CD4-positive, alpha-beta T cell (primary cell): Measurements from ENCODE around the gene USP15. TPM values are rescaled to one million over a fixed set of nuclear protein-coding genes. Genes with fewer than 3 reads are reported as not detected.

Experiments
- ATAC-seq: fragments of 200-7000 bp; cut with Tn5 transposase; one replicate; pipeline ENCODE4 v1.10.0; 2022; ENCODE audit warnings: mild to moderate bottlenecking; ENCODE audit not compliant: poor library complexity
- CTCF ChIA-PET: fragments of 350-600 bp; sonication (Branson Sonifier 250); formaldehyde crosslinking; loops from one replicate; lab custom pipeline; 2021; ENCODE audit warnings: antibody characterized with exemption, inconsistent platforms; lab: Charles Lee
- POLR2A ChIA-PET: fragments of 350-600 bp; sonication (Branson Sonifier 250); formaldehyde crosslinking; loops from one replicate; lab custom pipeline; 2021; ENCODE audit warnings: antibody characterized with exemption, inconsistent platforms; lab: Charles Lee
- DNase-seq, 14 experiments: peaks; one replicate each; pipeline ENCODE4 v3.0.0-alpha.2; 2013 to 2020; ENCODE audit warnings: mixed read lengths in 2 of 14
- H3K27ac ChIP-seq, 2 donors: one replicate each; pipeline versions ENCODE4 v1.5.1 to v1.7.0; 2013; ENCODE audit warnings: low read length in 2 of 2, low read depth in 1 of 2, mild to moderate bottlenecking in 1 of 2
- H3K27me3 ChIP-seq, 2 experiments: 1 replicate in 1 of 2; 2 replicates in 1 of 2; pipeline versions ENCODE4 v1.6.1 to v1.7.0; 2013; ENCODE audit warnings: low read length in 2 of 2, control low read depth in 1 of 2, mild to moderate bottlenecking in 1 of 2, moderate library complexity in 1 of 2; ENCODE audit not compliant: insufficient read depth in 2 of 2, control insufficient read depth in 1 of 2
- H3K36me3 ChIP-seq: one replicate; pipeline ENCODE4 v1.6.1; 2013; ENCODE audit warnings: low read length, control low read depth; ENCODE audit not compliant: insufficient read depth
- H3K4me1 ChIP-seq: one replicate; pipeline ENCODE4 v1.6.1; 2013; ENCODE audit warnings: low read length, control low read depth; ENCODE audit not compliant: insufficient read depth
- H3K4me3 ChIP-seq: one replicate; pipeline ENCODE4 v1.5.1; 2013; ENCODE audit warnings: mild to moderate bottlenecking, low read length, moderate library complexity
- H3K9me3 ChIP-seq, 2 experiments: 1 replicate in 1 of 2; 2 replicates in 1 of 2; pipeline versions ENCODE4 v1.6.1 to v1.7.0; 2013; ENCODE audit warnings: low read length in 2 of 2, mild to moderate bottlenecking in 2 of 2, control low read depth in 1 of 2, moderate library complexity in 1 of 2; ENCODE audit not compliant: control insufficient read depth in 1 of 2, insufficient read depth in 1 of 2
- H3K27ac Mint-ChIP-seq: one replicate; pipeline ENCODE4 v1.8.0; 2020; ENCODE audit warnings: mixed read lengths
- H3K27me3 Mint-ChIP-seq: one replicate; pipeline ENCODE4 v1.8.0; 2021; ENCODE audit warnings: mixed read lengths
- H3K36me3 Mint-ChIP-seq: one replicate; pipeline ENCODE4 v1.8.0; 2021; ENCODE audit warnings: low read depth, mixed read lengths
- H3K4me1 Mint-ChIP-seq: one replicate; pipeline ENCODE4 v1.8.0; 2021; ENCODE audit warnings: low read depth, mixed read lengths
- H3K4me3 Mint-ChIP-seq: one replicate; pipeline ENCODE4 v1.8.0; 2020; ENCODE audit warnings: mild to moderate bottlenecking, mixed read lengths
- H3K9me3 Mint-ChIP-seq: one replicate; pipeline ENCODE4 v1.8.0; 2020; ENCODE audit warnings: mixed read lengths
- CTCF ChIP-seq: fragments of 200-600 bp; IDR thresholded peaks from one replicate; pipeline ENCODE4 v1.8.0; 2022; ENCODE audit warnings: antibody characterized with exemption, mild to moderate bottlenecking
- intact Hi-C, 2 experiments: fragments of 100-400 bp; cut with DNase I in 1 of 2; cut with micrococcal nuclease in 1 of 2; formaldehyde crosslinking; loops; one replicate each; pipeline versions ENCODE4 v1.15.1 to v1.9.0; 2023 to 2025; cut with DNase I, micrococcal nuclease
- total RNA-seq, 174 experiments: library from RNA in 2 of 174; stranded (reverse) in 2 of 174; gene quantifications; one replicate each; pipeline ENCODE4 v1.2.3 and lab custom pipeline; 2021 to 2026

The USP15 gene
- total RNA-seq, 2 experiments from 2014 or later, result 212 to 218 TPM

GRCh38 chr12:62263966-62264365 is 3.8 kb downstream of the USP15 start:
- Mint-ChIP-seq H3K36me3 (peaks cover 36% of the 10 kb centered on the region), H3K4me1 (peaks cover 89% of the 10 kb centered on the region), H3K4me3 (peak overlapping the region; percentile 82), H3K9me3 (no peaks in the 10 kb centered on the region), H3K27ac (peak overlapping the region; percentile 85), H3K27me3 (no peaks in the 10 kb centered on the region)
- H3K4me3 ChIP-seq, result peak overlapping the region; percentile 81
- no peaks in the 10 kb centered on the region for H3K9me3 ChIP-seq
- ATAC-seq (no peak), DNase-seq (peak in 2 of 14 experiments; percentile 25 to 30)
- TF ChIP-seq CTCF, result no peak
- intact Hi-C loops, result loop anchor here (5.0 to 10.0 kb wide), 3 partner anchors 48 to 203 kb away; partner anchors contain the start of gene MON2 (in 2 of the 2)
- H3K27ac ChIP-seq, result peak overlapping the region in 1 of 2 donors; percentile 3
- peaks cover 14% of the 10 kb centered on the region for H3K4me1 ChIP-seq
- H3K36me3 ChIP-seq, result no peaks in the 10 kb centered on the region
- POLR2A ChIA-PET, result interaction anchor here (1.5 kb wide), 1 partner anchor 339 kb away, joined by 3 read pairs; no protein-coding TSS in a partner anchor
- H3K27me3 ChIP-seq, result no peaks in the 10 kb centered on the region
- CTCF ChIA-PET, result no interaction called here

GRCh38 chr12:62264706-62265105 is 4.5 kb downstream of the USP15 start:
- ChIA-PET CTCF (no interaction called here), POLR2A (interaction anchor here (1.2 to 1.5 kb wide), 2 partner anchors 8 to 338 kb away, joined by 3 read pairs; no protein-coding TSS in a partner anchor)
- no peaks in the 10 kb centered on the region for H3K9me3 Mint-ChIP-seq
- peaks cover 19% of the 10 kb centered on the region for H3K4me1 ChIP-seq
- intact Hi-C loops, result loop anchor here (5.0 to 10.0 kb wide), 4 partner anchors 43 to 203 kb away; partner anchors contain the start of gene MON2 (in 2 of the 2)
- peak overlapping the region; percentile 82 for H3K4me3 Mint-ChIP-seq
- peaks cover 5% of the 10 kb centered on the region for H3K36me3 ChIP-seq
- peaks cover 86% of the 10 kb centered on the region for H3K4me1 Mint-ChIP-seq
- peak in 2 of 14 experiments; percentile 24 to 67 for DNase-seq
- H3K27me3 ChIP-seq, result no peaks in the 10 kb centered on the region
- H3K27ac ChIP-seq, result peak overlapping the region in 1 of 2 donors; percentile 18
- no peaks in the 10 kb centered on the region for H3K27me3 Mint-ChIP-seq
- no peak for ATAC-seq
- peaks cover 31% of the 10 kb centered on the region for H3K36me3 Mint-ChIP-seq
- no peaks in the 10 kb centered on the region for H3K9me3 ChIP-seq
- no peak for TF ChIP-seq CTCF
- peak overlapping the region; percentile 81 for H3K4me3 ChIP-seq
- peak overlapping the region; percentile 85 for H3K27ac Mint-ChIP-seq

GRCh38 chr12:62265511-62265910 is 5.3 kb downstream of the USP15 start:
- Mint-ChIP-seq H3K4me3 (peak overlapping the region; percentile 82), H3K27me3 (no peaks in the 10 kb centered on the region), H3K9me3 (no peaks in the 10 kb centered on the region), H3K36me3 (peaks cover 28% of the 10 kb centered on the region), H3K4me1 (peaks cover 92% of the 10 kb centered on the region), H3K27ac (peak overlapping the region; percentile 85)
- ChIA-PET POLR2A (interaction anchor here (1.2 kb wide), 1 partner anchor 9 kb away, joined by 3 read pairs; no protein-coding TSS in a partner anchor), CTCF (no interaction called here)
- intact Hi-C loops, result loop anchor here (5.0 to 10.0 kb wide), 2 partner anchors 42 to 199 kb away; partner anchors contain the start of gene MON2 (in 1 of the 2)
- peak overlapping the region in 1 of 2 donors; percentile 18 for H3K27ac ChIP-seq
- H3K9me3 ChIP-seq, result no peaks in the 10 kb centered on the region
- DNase-seq (no peak), ATAC-seq (no peak)
- peaks cover 5% of the 10 kb centered on the region for H3K36me3 ChIP-seq
- TF ChIP-seq CTCF, result no peak
- no peak overlapping the region for H3K4me3 ChIP-seq
- H3K4me1 ChIP-seq, result peaks cover 19% of the 10 kb centered on the region
- H3K27me3 ChIP-seq, result no peaks in the 10 kb centered on the region
